Hematopoietic multipotent progenitor cell treated with erythropoietin and hydrocortisone succinate and interleukin-3 and kit ligand, for 4 days (in vitro differentiated cells): ENCODE results near the gene SPATA20.

Experiments used
- DNase-seq: peaks from one replicate; pipeline ENCODE4 v3.0.0-alpha.2; 2015

SPATA20 gene

DNA sequence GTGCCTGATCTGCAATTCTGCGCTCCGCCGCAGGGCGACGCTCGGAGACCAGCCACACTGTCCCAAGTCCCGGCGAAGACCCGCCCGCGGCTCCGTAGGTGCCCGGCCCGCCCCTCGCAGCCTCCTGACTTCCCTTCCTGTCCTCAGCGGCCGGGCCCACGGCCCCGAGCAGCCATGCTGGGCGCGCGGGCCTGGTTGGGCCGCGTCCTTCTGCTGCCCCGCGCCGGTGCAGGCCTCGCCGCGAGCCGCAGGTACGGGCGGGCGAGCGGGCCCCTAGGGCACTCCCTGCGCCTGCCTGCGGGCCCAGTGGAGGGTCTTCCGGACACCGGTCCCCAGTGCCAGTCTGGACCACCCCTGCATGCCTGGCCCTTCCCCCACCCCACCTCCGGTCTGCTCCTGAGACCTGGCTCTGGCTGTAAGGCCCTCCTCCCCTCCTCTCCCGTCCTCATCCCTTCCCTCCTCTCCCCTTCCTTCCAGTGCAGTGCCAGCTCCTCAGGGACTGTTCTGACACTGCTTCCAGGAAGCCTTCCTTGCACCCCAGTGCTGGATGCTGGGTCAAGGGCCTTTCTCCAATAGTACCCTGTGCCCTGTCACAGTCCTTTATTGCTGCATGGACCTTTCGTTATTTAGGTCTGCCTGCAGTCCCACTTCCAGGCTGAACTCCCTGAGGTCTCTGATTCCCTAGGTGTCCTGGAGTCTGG is at the start of gene SPATA20:
SPATA20 (plus strand) TSS at position 140 of the 701 bp plus-strand sequence; CDS start at position 175, 35 bp downstream.
- DNase-seq, result peak; percentile 97

DNA sequence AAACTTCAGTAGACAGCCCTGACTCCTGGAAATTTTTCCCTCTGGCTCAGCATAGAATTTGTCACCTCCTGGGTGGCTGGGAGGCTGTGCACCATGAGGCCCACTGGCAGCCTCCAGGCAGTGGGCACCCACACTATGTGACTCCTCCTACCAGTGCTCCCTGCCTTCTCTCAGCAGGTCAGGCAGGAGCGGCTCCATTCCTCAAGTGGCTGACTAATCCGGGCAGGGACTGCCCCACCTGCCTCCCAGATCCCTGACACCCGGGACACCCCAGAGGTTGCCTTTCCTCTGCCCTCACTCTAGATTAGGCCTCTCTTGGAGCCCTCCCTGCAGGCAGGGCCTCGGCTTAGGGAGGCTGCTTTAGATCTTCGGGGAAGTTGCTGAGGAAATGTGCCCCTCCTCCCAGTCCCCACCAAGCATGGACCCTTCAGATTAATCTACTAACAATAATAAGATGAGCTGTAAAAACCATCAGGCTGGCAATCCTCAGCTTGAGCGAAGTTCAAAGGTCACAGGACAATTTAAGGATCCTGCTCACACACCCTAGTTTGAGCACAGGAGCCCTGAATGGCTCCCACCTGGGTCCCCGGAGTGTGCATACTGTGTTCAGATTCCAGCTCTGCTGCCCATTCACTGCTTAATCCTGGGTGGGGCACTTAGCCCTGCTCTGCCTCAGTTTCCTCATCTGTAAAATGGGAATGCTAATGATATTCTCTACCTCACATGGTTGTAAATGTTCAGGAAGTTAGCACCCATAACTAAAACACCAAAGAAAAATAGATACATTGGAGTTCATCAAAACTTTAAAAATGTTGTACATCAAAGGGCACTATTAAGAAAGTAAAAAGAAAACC is 48.7 kb upstream of the SPATA20 start:
- no peak for DNase-seq

DNA sequence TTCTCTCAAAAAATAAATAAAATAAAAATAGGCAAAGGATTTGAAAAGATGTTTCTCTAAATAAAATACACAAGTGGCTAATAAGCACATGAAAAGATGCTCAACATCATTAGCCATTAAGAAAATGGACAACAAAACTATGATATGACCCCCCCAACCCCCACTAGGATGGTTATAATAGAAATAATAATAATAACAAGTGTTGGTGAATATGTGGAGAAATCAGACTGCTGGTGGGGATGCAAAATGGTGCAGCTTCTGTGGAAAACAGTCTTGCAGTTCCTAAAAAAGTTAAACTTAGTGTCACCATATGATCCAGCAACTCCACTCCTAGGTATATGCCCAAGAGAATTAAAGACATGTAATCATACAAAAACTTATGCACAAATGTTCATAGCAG is 47.7 kb upstream of the SPATA20 start:
- DNase-seq, result no peak

DNA sequence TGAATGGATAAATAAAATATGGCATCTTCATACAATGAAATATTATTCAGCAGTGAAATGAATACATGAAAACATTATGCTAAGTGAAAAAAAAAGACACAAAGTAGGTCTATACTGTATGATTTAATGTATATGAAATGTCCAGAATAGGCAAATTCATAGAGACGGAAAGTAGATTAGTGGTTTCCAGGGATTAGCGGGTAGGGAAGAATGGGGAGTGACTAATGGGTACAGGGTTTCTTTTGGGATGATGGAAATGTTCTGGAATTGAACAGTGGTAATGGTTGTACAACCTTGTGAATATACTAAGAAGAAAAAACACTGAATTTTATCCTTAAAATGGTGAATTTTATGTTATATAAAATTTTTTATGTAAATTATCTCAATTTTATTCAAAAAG is 47.3 kb upstream of the SPATA20 start:
- no peak for DNase-seq

DNA sequence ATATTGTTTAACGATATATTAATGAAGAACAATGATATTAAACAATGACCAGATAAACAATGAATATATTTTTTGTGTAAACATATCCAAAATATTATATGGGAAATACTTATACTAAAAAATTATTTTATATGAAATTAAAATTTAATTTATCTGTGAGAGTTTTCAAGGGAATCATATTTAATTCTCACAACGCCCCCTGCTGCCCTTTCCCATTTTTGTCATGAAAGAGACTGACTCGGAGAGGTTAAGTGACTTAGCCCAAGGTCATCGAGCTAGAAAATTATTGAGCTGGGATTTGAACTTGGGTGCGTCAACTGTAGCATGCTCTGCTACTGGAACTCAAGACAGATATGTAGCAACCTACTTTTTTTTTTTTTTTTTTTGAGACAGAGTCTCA is 45.9 kb upstream of the SPATA20 start:
- peak; percentile 66 for DNase-seq

DNA sequence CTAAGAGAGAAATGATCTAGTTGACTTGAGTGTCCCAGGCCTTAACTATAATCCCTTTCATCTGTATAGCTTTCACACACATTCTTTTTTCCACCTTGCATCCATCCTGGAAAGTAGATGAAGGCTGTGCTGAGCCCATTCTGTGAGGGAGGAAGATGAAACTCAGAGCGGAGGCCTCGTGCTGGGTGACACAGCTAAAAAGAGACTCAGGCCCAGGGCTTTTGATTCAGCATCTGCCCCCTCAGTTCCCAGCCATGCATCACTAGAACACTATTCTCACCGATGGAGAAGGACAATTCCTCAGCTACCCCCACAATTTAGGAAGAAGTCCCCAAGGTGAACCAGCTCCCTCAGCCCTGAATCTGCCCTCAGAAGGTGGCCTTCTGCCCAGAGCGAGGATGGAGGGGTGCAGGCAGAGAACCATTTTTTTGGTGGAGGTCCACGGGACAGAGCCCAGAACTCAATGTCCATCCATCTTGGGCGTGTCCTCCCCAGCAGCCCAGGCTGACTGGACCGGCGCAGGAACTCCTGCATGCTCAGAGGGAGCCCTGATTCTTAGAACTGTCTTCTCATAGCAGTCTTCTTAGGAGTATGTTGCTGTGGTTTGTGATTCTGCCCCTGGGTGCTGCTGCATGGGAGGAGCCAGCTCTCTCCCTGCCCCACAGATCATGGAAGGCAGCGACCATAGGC is 44.5 kb upstream of the SPATA20 start:
- DNase-seq, result no peak

DNA sequence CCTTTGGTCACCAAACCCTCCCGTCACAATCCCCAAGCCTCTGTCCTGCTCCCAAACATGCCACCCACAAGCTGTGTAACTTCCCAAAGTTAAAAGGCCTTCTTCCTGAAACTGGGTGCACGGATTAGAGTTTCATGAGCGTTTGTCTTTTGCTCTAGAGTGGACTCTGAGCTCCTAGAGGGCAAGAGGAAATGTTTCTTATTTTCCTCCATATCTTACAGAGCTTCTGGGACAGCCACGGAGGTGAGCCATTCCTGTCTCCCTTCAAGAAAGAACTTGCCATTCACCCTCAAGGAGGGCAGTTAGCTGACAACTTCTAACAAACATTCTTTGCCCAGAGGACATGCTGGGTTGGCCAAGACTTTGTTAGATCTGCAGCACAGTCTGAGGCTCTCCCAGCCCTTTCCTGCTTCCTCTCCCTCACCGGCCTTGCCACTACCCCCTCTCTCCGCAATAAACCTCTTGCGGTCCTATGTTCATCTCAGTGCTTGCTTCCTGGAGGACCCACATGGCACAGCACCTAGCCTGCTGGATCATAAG is 41.3 kb upstream of the SPATA20 start:
- no peak for DNase-seq

DNA sequence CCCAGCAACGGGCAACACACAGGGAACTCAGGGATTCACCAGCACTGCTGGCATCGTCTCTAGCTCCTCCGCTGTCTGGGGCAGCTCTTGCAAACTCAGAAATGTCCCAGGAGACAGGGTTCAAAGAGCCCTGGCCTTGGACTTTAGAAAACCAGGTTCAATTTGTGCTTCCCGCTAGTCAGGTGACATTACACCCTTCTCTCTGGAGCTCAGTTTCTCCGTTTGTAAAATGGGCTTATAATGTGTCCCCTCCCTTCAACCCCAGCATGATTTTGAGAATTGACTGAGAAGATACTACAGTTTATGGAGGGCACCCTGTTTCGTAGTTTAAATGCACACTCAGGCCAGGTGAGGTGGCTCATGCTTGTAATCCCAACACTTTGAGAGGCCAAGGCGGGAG is 40.7 kb upstream of the SPATA20 start:
- DNase-seq, result no peak

DNA sequence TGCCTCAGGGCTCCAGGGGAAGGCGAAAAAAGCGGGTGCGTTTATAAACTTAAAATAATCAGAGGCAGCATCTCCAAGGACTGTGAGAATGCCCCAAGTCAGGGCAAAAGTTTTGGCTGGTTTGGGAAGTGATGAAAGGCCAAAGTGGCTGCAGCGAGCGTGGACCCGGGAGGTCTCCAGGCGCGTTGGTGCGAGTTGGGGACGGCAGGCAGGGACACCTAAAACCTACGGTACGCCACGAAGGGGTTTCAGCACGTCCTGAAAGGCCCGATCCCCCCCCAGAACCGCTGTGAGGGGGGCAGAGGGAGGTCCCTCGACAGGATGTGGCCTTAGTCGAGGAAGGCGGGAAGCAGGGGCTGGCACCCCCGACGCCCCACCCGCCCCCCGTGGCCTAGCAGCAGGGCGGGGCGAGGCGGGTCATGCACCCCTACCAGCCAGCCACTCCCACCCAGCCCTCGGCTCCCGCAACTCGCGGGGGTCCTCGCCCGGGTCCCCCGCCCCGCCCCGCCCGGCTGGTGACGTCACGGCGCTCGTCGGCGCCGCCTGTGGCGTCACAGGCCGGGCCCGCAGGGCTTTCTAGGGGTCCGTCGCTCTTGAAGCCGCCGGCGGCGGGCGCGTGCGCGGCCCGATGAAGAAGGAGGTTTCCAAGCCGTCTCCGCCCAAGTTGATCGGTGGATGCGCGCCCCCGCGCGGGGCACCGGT is 39.0 kb upstream of the SPATA20 start, which contains the start of gene MYCBPAP:
MYCBPAP (plus strand) TSS at position 569 of the 702 bp plus-strand sequence. CDS start 236 bp downstream, outside the sequence.
- DNase-seq, result peak; percentile 91

DNA sequence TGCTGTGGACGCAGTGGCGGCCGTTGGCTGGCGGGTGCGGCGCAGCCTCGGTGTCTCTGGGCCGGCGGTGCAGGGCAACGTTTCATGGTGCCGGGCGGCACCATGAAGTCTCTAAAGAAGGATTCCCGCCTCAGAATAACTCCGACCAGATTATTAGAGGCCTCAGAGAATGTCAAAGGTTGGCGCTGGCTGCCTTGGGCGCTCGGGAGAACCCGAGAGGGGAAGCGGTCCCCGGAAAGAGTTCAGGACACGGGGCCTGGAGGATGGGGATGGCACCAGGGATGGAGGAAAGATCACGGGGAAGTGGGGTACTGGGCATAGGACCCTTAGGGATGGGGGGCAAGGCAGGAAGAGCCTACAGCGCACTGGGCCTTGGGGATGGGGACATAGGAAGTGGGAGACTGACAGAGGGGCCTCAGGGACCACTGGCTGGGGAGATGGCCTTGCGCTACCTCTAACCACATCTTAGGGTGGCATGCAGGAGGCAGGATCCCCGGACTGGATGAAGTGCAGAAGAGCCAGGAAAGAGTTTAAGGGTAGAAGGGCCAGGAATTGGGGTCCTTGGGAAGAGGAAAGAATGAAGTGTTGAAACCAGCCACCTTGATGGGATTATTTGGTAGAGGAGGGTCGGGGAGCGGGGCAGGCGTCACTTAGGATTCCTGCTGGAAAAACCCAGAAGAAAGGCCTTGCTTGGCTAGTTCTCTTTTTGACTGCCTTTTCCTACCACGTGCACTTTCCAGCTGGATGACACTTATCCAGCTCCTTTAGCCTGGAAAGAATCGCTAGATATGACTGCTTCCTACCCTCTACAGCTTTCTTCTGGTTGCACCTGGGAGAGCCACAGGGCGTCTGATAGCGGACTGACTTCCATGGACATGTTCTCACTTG is 38.2 kb upstream of the SPATA20 start:
- DNase-seq, result no peak

DNA sequence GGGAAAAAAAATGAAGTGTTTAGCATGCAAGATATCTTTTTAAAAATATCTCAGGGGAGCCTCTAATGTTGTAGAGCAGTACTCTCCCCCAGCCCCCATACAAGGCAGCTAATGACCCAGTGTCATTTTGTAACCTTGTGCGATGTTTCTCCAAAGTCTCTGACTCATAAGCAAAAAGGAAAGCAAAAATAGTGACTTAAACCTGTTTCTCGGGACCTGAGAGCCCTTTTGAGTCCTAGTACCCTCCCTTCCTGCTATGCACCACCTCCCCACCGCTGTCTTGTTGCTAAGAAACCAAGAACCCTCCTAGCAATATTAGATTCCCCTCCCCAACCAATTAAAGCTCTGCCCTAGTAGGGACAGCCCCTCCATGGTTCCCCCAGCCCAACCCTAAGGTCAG is 35.9 kb upstream of the SPATA20 start:
- DNase-seq, result no peak

DNA sequence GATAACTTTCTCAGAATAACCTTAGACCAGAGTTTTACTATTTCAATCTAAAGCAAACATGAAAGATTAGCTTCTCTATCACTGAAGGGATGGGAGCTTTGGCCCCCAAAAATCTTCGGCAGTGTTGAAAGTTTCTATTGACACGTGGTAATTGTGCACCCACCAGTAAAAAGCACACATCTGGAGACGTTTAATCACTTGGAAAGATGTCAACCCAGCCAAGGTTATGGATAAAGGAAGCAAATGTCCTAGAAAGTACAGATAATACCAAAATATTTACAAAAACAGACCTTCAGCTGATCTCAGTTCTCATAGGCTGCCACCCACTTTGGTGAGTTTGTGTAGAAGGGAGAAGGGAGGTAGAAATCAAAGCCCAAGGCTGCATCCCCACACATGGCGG is 33.5 kb upstream of the SPATA20 start:
- no peak for DNase-seq

DNA sequence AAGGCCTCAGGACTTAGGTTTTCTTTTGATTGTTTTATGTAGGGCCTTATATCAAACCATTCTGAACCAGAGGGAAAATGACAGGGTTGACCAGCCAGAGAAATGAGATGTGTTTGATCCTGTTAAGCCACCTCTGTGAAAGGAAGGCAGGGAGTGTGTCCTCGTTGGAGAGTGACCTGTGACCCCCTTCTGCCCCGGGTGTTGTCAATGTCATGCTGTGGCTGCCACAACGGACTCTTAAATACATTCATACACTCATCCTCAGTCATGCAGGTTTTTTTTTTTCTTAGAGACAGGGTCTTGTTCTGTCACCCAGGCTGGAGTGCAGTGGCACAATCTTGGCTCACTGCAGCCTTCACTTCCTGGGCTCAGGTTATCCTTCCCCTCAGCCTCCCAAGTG is 32.6 kb upstream of the SPATA20 start:
- DNase-seq, result no peak

DNA sequence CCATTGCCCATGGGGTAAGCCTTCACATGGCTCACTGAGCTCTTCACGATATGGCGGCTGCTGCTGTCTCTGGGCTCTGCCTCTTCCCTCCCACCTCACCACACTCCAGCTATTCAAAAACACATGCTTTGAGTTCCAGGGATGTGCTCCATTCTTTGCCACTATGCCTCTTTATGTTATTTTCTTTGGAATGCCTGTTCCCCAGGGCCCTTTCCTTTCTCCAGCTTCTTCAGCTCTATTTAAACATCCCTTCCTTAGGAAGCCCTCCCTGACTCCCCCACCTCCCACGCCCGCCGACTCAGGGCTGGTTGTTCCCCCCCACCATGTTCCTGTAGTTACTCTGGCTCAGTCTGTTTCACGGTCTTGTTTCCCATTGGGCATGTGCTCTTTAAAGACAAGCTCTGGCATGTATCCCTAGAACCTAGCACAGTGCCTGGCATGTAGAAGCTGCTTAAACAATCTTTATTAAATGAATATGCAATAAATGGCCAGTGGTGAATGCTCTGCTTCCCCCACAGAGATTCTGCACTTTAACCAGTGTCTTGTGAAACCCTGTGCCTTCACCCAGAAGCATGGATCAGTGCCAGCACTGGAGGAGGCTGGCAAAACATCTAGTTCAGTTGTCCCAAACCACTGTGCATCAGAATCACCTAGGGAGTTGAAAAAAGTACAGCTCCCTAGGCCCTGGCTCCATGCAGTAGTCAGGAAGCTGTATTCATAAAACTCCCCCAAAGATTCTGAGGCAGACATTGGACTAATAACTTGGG is 31.9 kb upstream of the SPATA20 start:
- peak; percentile 48 for DNase-seq

DNA sequence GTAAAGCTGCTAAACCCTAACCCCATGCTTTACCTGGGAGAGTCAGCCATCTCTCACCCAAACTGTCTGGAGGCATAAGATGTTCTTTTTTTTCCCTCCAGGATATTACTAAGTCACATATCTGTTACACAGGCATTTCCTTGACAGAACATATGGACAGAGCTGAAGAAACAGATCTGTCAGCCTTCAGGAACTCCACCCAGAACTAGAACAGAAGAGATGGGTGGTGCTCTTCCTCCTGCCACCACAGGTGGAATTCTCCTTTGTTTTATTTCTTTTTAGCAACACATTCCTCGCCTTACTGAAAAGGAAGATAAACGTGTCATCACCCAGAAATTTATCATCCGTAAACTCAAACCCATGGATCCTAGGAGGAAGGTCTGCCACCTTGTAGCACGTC is 30.0 kb upstream of the SPATA20 start:
- DNase-seq, result no peak

DNA sequence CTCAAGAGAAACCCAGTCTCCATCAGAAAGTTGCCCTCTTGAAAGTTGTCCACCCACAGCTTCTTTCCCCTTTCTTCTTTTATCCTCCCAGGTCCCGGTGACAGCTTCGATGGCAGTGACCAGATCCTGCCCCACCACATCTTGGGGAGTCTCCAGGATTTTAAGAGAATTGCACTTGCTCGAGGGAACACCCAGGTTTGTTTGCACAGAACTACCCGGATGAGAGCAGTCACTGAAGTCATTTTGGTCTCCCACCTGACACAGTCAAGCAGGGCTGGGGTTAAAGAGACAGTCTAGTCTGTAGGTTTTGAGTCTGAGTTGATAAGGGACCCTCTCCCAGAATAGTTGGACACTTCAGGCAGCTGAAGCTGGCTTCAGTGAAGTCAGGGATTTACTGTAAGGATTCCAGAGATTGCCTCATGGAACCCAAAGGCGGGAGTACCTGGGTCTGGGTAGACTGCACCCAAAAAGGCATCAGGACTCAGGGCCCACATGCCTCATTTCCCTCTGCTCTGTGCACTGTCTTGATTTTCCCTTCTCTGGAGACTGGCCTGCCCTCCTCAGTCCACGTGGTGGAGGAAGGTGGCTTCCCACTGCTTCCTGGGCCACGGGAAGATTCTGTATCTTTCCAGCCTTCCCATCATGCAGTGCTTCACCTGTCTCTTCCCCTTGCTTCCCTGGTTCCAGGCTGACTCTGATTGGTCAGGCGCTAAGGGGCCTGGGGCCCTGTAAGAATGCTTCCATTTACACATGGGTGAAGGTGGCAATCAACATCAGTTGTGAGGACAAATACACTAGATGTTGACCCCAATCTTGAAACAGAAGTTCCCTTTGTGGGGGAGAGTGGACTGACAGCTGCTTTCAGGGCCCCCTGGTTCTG is 29.2 kb upstream of the SPATA20 start:
- DNase-seq, result no peak

DNA sequence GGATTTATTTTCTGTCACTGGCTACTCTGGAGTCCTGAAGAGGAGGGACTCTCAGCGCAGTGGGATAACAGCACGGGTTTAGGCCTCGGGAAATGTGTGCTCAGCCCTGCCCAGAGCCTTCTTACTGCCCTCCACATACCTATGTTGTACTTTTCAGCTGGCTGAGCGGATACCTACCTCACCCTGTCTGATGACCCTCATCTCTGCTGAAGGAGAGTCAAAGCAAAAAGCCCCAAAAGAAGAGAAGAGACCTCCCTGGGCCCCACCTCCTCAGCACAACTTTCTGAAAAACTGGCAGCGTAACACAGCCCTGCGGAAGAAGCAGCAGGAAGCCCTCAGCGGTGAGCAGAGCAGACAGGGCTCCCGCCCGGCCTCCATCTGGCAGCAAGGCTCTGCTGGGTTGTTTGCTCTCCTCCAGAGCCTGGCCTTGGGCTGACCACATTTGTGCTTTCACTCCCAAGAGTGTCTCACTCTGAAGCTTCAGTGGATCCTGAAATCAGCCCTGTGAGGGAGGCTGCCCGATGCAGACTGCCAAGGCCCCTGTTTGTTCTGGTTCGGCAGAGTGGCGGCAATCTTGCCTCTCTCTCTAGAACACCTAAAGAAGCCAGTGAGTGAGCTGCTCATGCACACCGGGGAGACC is 28.5 kb upstream of the SPATA20 start:
- no peak for DNase-seq

DNA sequence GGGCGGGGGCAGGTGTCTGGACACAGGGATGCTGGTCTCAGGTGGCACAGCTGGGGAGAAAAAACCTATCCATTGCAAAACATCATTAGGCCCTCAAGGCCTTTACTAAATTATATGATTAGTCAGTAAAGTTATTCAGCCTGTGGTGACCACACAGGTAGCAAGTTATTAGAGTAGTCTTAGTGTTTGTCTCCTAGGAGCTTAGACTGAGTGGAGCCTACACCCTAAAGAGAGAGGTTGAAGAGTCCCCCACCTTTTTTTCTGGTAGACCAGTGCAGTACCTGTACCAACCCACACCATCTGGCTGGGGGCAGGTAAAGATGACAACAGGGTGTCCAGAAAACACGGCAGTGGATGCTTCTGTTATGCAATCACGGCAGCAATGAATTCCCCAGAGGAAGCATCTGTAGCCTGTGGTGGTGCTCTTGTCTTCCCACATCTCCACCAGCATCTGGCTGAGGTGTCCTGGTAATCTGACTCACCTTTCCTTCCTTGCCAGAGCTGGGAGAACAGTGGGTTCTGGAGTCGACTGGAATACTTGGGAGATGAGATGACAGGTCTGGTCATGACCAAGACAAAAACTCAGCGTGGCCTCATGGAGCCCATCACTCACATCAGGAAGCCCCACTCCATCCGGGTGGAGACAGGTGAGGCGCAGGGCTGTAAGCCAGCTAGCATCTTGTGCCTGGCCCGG is 27.7 kb upstream of the SPATA20 start:
- no peak for DNase-seq

DNA sequence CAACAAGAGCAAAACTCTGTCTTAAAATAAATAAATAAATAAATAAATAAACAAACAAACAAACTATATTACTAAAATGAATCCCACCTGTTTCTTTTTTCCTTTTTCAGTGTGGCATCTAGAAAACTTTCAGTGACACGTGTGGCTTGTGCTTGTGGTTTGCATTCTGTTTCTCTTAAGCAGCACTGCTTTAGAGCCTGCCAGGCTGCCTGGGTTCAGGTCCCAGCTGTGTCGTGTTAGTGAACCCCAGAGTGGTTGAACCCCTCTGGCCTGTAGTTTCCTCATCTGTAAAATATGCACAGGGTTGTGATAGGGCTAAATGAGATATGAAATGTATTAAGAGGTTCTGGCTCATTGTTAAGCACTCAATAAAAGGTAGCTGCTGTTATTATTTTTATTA is 26.5 kb upstream of the SPATA20 start:
- DNase-seq, result no peak
